Ovary (tissue), 9 donors: ENCODE measurements around the gene UNKL. TPM values are rescaled to one million over a fixed set of nuclear protein-coding genes. Genes with fewer than 3 reads are reported as not detected.

Experiments used
- DNase-seq, 5 donors: peaks; one replicate each; pipeline ENCODE4 v3.0.0-alpha.2; 2019 to 2020
- H3K27ac ChIP-seq, 2 donors: fragments of 200-600 bp; one replicate each; pipeline versions ENCODE4 v1.5.1 to v1.8.0; 2019 to 2022
- H3K27me3 ChIP-seq: fragments of 200-600 bp; one replicate; pipeline ENCODE4 v1.8.0; 2022
- H3K36me3 ChIP-seq: fragments of 200-600 bp; sonication (generic); one replicate; pipeline ENCODE4 v1.5.1; 2019
- H3K4me1 ChIP-seq: one replicate; pipeline ENCODE4 v1.8.1; 2013; ENCODE audit warnings: mild to moderate bottlenecking, moderate library complexity; ENCODE audit not compliant: insufficient read depth
- H3K4me3 ChIP-seq: fragments of 200-600 bp; sonication (generic); one replicate; pipeline ENCODE4 v1.5.1; 2017
- H3K9me3 ChIP-seq, 2 donors: fragments of 200-600 bp in 1 of 2; sonication (generic) in 1 of 2; one replicate each; pipeline versions ENCODE4 v1.5.1 to v1.8.1; 2013 to 2019; ENCODE audit warnings: mild to moderate bottlenecking in 1 of 2, moderate library complexity in 1 of 2
- EP300 ChIP-seq: sonication (generic); formaldehyde crosslinking; IDR thresholded peaks from one replicate; pipeline ENCODE4 v1.6.1; 2017; ENCODE audit warnings: antibody characterized with exemption
- POLR2A ChIP-seq: fragments of 450-650 bp; IDR thresholded peaks from one replicate; pipeline ENCODE4 v1.6.1; 2017; ENCODE audit warnings: antibody characterized with exemption, mild to moderate bottlenecking, moderate library complexity
- WGBS, 3 donors: extraction: QIAGEN DNeasy Blood & Tissue Kit in 1 of 3; methylation state at CpG; one replicate each; pipeline versions ENCODE4 v1.1.5 to v1.1.7; 2013 to 2017; 5-methylcytosine and 5-hydroxymethylcytosine counted together
- intact Hi-C, 4 donors: fragments of 100-400 bp; cut with DNase I; formaldehyde crosslinking; loops; one replicate each; pipeline versions ENCODE4 v1.11.0 to v1.15.1; 2022 to 2023
- polyA plus RNA-seq, 2 donors: library from polyadenylated mRNA; stranded (reverse); fragments of 200-250 nt in 1 of 2; fragments of 350-450 nt in 1 of 2; fragmentation: Illumina TruSeq in 1 of 2; extraction: RNeasy Lipid Tissue Mini Kit (QIAGEN cat#74804) in 1 of 2; gene quantifications; one replicate each; pipeline ENCODE4 v1.2.3, GENCODE V29; 2013 to 2014
- total RNA-seq, 7 donors: library from RNA; depleted of rRNA in 2 of 7; stranded (reverse); fragments of >200 nt in 2 of 7; fragmentation: NEBNext Ultra II Directional in 3 of 7; extraction: Animal tissue kit (Norgen Biotek cat#: 25700) in 3 of 7; gene quantifications; one replicate each; pipeline versions ENCODE4 v1.1.0 to v1.2.4, GENCODE V29; 2016 to 2023
- TF ChIP-seq, protein P1 (sequence below), 3 donors: fragments of 450-650 bp in 2 of 3; fragments of 200-600 bp in 1 of 3; IDR thresholded peaks; one replicate each; pipeline versions ENCODE4 v1.5.1 to v1.8.0; 2016 to 2022; ENCODE audit warnings: antibody characterized with exemption in 3 of 3, mild to moderate bottlenecking in 1 of 3
- donor health status: DM: no; HTN: no; CAD: no; lungs with moderate emphysema.
- donor health status: DM: no; HTN: no; CAD: no.
- donor health status: Bipolar disorder and iron deficiency.
- donor health status: DM: yes; HTN: yes; CAD: no.
- donor health status: DM: no; HTN: no; CAD: no.
- donor health status: DM: yes; HTN: yes; CAD: no.

UNKL gene
- total and polyA plus RNA-seq, 9 donors: 7.0 to 44.8 (median 32.5) TPM

- intact Hi-C loops: no loop called here
- Histone ChIP-seq H3K9me3 (no peaks in the 10 kb centered on the region), H3K4me3 (no peak overlapping the region), H3K27ac (no peak overlapping the region), H3K4me1 (no peaks in the 10 kb centered on the region), H3K27me3 (no peaks in the 10 kb centered on the region), H3K36me3 (no peaks in the 10 kb centered on the region)
- DNase-seq: no peak
- TF ChIP-seq EP300 (no peak), POLR2A (no peak)
- TF ChIP-seq, protein P1, sequence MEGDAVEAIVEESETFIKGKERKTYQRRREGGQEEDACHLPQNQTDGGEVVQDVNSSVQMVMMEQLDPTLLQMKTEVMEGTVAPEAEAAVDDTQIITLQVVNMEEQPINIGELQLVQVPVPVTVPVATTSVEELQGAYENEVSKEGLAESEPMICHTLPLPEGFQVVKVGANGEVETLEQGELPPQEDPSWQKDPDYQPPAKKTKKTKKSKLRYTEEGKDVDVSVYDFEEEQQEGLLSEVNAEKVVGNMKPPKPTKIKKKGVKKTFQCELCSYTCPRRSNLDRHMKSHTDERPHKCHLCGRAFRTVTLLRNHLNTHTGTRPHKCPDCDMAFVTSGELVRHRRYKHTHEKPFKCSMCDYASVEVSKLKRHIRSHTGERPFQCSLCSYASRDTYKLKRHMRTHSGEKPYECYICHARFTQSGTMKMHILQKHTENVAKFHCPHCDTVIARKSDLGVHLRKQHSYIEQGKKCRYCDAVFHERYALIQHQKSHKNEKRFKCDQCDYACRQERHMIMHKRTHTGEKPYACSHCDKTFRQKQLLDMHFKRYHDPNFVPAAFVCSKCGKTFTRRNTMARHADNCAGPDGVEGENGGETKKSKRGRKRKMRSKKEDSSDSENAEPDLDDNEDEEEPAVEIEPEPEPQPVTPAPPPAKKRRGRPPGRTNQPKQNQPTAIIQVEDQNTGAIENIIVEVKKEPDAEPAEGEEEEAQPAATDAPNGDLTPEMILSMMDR (IDR thresholded peaks at IDR 0.05): no peak
- WGBS, 3 donors: 65 to 77% (median 70%) methylated on average over 8 to 17 of the region's 17 CpGs
Measured at GRCh38 chr16:1326946-1327618, 87.4 kb downstream of the UNKL start.

DNA sequence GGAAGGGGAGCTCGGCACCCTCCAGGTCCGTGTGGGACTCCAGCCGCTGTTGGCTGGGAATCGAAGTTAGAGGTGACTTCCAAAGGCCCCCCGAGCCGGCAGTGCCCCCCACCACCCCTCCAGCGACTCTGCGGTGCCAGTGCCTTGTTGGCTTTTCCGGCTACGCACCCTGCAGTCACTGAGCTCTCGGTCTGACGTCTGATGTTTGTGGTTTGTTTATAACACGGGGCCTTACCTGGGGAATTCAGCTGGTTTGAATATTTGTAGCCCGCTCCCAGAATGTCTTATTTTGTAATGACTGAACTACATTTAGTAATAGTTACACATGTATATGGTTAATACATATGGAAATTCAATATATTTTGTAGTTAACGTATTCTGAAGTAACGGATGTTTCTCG, 88.1 kb downstream of the UNKL start:
- H3K27ac ChIP-seq: no peak overlapping the region
- WGBS, 3 donors: 63 to 68% (median 66%) methylated on average over 17 of the region's 17 CpGs
- intact Hi-C loops: no loop called here
- TF ChIP-seq EP300 (no peak), POLR2A (no peak)
- TF ChIP-seq, protein P1 (IDR thresholded peaks at IDR 0.05): no peak
- no peak for DNase-seq
- no peak overlapping the region for H3K4me3 ChIP-seq
- H3K9me3 ChIP-seq: no peaks in the 10 kb centered on the region
- H3K36me3 ChIP-seq: no peaks in the 10 kb centered on the region
- no peaks in the 10 kb centered on the region for H3K27me3 ChIP-seq
- H3K4me1 ChIP-seq: no peaks in the 10 kb centered on the region

DNA sequence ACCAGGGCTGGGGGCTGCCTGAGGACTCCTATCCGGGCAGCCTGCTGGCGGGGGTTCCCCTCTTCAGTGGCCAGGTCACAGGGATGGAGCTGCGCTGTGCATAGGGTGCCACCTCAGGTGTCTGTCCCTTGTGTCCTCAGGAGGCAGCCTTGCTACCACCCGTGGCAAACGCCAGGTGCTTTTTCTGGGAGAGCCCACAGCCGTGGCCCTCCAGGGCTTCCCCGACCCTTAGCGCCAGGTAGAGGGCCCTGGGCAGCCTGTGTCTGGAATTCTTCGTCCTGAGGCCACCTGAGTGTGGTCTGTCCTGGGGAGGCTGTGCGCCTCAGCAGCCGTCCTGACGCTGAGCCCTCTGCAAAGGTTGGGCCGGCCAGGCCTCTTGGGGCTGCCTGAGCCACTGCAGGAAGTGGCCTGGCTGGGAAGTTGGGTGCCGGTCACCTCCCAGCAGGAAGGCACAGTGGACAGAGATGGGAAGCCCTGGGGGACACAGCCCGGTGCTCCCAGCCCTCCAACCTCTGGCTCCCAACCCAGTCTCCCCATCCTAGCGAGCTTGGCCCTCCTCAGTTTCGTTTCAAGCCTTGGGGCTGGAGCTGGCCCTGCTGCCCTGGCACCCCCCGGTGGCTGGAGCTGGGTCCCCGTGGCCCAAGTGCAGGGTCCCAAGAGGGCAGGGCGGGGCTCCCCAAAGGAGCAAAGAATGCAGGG, 88.7 kb downstream of the UNKL start:
- no peaks in the 10 kb centered on the region for H3K4me1 ChIP-seq
- DNase-seq: no peak
- no peak overlapping the region for H3K4me3 ChIP-seq
- H3K27me3 ChIP-seq: no peaks in the 10 kb centered on the region
- H3K9me3 ChIP-seq: no peaks in the 10 kb centered on the region
- H3K36me3 ChIP-seq: no peaks in the 10 kb centered on the region
- TF ChIP-seq EP300: no peak
- TF ChIP-seq, protein P1 (IDR thresholded peaks at IDR 0.05): no peak
- TF ChIP-seq POLR2A: no peak
- no peak overlapping the region for H3K27ac ChIP-seq
- 59 to 71% (median 61%) methylated on average over 20 of the region's 20 CpGs for WGBS, 3 donors
- intact Hi-C loops: no loop called here

GRCh38 chr16:1325261-1325660, 89.2 kb downstream of the UNKL start:
- intact Hi-C loops: no loop called here
- WGBS, 3 donors: 76 to 83% (median 82%) methylated on average over 15 of the region's 15 CpGs
- no peaks in the 10 kb centered on the region for H3K9me3 ChIP-seq
- TF ChIP-seq EP300: no peak
- TF ChIP-seq POLR2A: no peak
- TF ChIP-seq, protein P1 (IDR thresholded peaks at IDR 0.05): no peak
- H3K36me3 ChIP-seq: no peaks in the 10 kb centered on the region
- H3K27me3 ChIP-seq: no peaks in the 10 kb centered on the region
- no peaks in the 10 kb centered on the region for H3K4me1 ChIP-seq
- no peak for DNase-seq
- H3K27ac ChIP-seq: no peak overlapping the region
- H3K4me3 ChIP-seq: no peak overlapping the region
